K562 (cell line): ENCODE results near the gene RNF150. TPM values are rescaled to one million over a fixed set of nuclear protein-coding genes. Genes with fewer than 3 reads are reported as not detected.

ENCODE experiments used
- ATAC-seq: fragments of 200-7000 bp; cut with Tn5 transposase; 3 replicates; pipeline ENCODE4 v1.9.1; 2020; ENCODE audit warnings: moderate library complexity
- BruUV-seq: library from RNA; stranded (reverse); fragments of 400-500 nt; replicated peaks from 2 replicates; lab custom pipeline; 2021; lab: Mats Ljungman, UMichigan
- CTCF ChIA-PET: fragments of 300-600 bp; formaldehyde crosslinking; extraction: SDS; loops from one replicate; lab custom pipeline; 2021; ENCODE audit warnings: low intra/inter-chr PET ratio; lab: Yijun Ruan, JAX
- POLR2A ChIA-PET: fragments of 300-600, 350-650 bp; sonication (Branson Sonifier 250); formaldehyde crosslinking; extraction: SDS; loops from one replicate; lab custom pipeline; 2021; ENCODE audit warnings: antibody characterized with exemption, inconsistent platforms; lab: Yijun Ruan, JAX
- DNase-seq, 4 experiments: peaks; one replicate each; pipeline versions ENCODE4 v3.0.0 to v3.0.0-alpha.2; 2011 to 2018; ENCODE audit warnings: low spot score in 3 of 4, mixed read lengths in 3 of 4; ENCODE audit errors: extremely low read depth in 1 of 4
- FAIRE-seq: peaks from 2 replicates; lab custom pipeline; 2011; peaks lifted over from hg19 to GRCh38; lab: Jason Lieb, UNC
- H2AFZ ChIP-seq: 2 replicates; pipeline ENCODE4 v1.6.0; 2011; ENCODE audit warnings: low read depth, low read length, control low read depth, inconsistent platforms
- H3K27ac ChIP-seq: fragments of 200-600 bp; 3 replicates; pipeline ENCODE4 v1.8.0; 2011; ENCODE audit warnings: low read depth, mild to moderate bottlenecking, control low read depth, inconsistent platforms, low read length, moderate library complexity, mixed read lengths; ENCODE audit errors: extremely low read depth
- H3K27me3 ChIP-seq, 2 experiments: fragments of 300-600 bp in 1 of 2; 2 replicates in 1 of 2; 3 replicates in 1 of 2; pipeline versions ENCODE4 v1.6.0 to v1.8.0; 2011; ENCODE audit warnings: inconsistent platforms in 2 of 2, low read length in 2 of 2, mild to moderate bottlenecking in 1 of 2, mixed read lengths in 1 of 2, moderate library complexity in 1 of 2; ENCODE audit not compliant: control insufficient read depth in 2 of 2, insufficient read depth in 2 of 2
- H3K36me3 ChIP-seq: fragments of 300-600 bp; 3 replicates; pipeline ENCODE4 v1.8.0; 2011; ENCODE audit warnings: mild to moderate bottlenecking, low read length, inconsistent platforms; ENCODE audit not compliant: control insufficient read depth, insufficient read depth
- H3K4me1 ChIP-seq, 2 experiments: fragments of 200-600 bp in 1 of 2; replicated peaks in 1 of 2; 2 replicates in 1 of 2; 3 replicates in 1 of 2; pipeline versions ENCODE4 v1.5.1 to v1.8.0; 2011; ENCODE audit warnings: inconsistent platforms in 2 of 2, low read length in 2 of 2, mild to moderate bottlenecking in 1 of 2, mixed read lengths in 1 of 2, moderate library complexity in 1 of 2; ENCODE audit not compliant: control insufficient read depth in 2 of 2, insufficient read depth in 2 of 2
- H3K4me2 ChIP-seq: 2 replicates; pipeline ENCODE4 v1.6.1; 2011; ENCODE audit warnings: low read length, control low read depth, inconsistent platforms, mixed read lengths; ENCODE audit not compliant: insufficient read depth
- H3K4me3 ChIP-seq: fragments of 200-600 bp; sonication (generic), shearing (Covaris generic); 2 replicates; pipeline ENCODE4 v1.5.1; 2016; ENCODE audit warnings: control low read depth, inconsistent platforms
- H3K79me2 ChIP-seq: fragments of 200-600 bp; 3 replicates; pipeline ENCODE4 v1.8.0; 2011; ENCODE audit warnings: low read length, inconsistent platforms; ENCODE audit not compliant: control insufficient read depth, insufficient read depth
- H3K9ac ChIP-seq, 2 experiments: 2 replicates each; pipeline versions ENCODE4 v1.6.0 to v1.6.1; 2011; ENCODE audit warnings: low read depth in 2 of 2, low read length in 2 of 2, control low read depth in 1 of 2, inconsistent platforms in 1 of 2, mild to moderate bottlenecking in 1 of 2, mixed read lengths in 1 of 2; ENCODE audit not compliant: insufficient read depth in 1 of 2
- H3K9me1 ChIP-seq: one replicate; pipeline ENCODE4 v1.6.0; 2011; ENCODE audit warnings: inconsistent platforms, mild to moderate bottlenecking, low read length, moderate library complexity; ENCODE audit not compliant: control insufficient read depth, insufficient read depth
- H3K9me3 ChIP-seq: replicated peaks from 2 replicates; pipeline ENCODE4 v1.5.1; 2011; ENCODE audit warnings: low read depth, low read length, inconsistent platforms; ENCODE audit not compliant: control insufficient read depth, insufficient read depth
- H4K20me1 ChIP-seq: replicated peaks from 2 replicates; pipeline ENCODE4 v1.6.1; 2011; ENCODE audit warnings: low read length, inconsistent platforms, mixed read lengths; ENCODE audit not compliant: control insufficient read depth, insufficient read depth
- BDP1 ChIP-seq: IDR thresholded peaks from 3 replicates; pipeline ENCODE4 v1.6.1; 2011; ENCODE audit not compliant: insufficient read length, insufficient read depth
- BHLHE40 ChIP-seq: IDR thresholded peaks from 2 replicates; pipeline ENCODE4 v1.6.1; 2011; ENCODE audit warnings: low read length, improper control_type of control experiment
- DMBX1 ChIP-seq: fragments of 250-450 bp; sonication (Bioruptor Pico); IDR thresholded peaks from 2 replicates; pipeline ENCODE4 v1.8.0; 2022; ENCODE audit warnings: inconsistent platforms, mild to moderate bottlenecking, moderate library complexity, borderline replicate concordance
- HEY1 ChIP-seq: fragments of 250-450 bp; sonication (Bioruptor Pico); IDR thresholded peaks from 2 replicates; pipeline ENCODE4 v1.5.0; 2020; ENCODE audit warnings: mild to moderate bottlenecking, moderate library complexity, borderline replicate concordance
- L3MBTL2 ChIP-seq: fragments of 450-650 bp; IDR thresholded peaks from 2 replicates; pipeline ENCODE4 v1.6.1; 2016; ENCODE audit warnings: mild to moderate bottlenecking, moderate library complexity
- NR2C2 ChIP-seq, 2 experiments: fragments of 200-800 bp in 1 of 2; sonication (Bioruptor generic) in 1 of 2; sonication (generic) in 1 of 2; formaldehyde crosslinking in 1 of 2; IDR thresholded peaks; 2 replicates each; pipeline versions ENCODE4 v1.6.1 to v1.8.0; 2016 to 2022; ENCODE audit warnings: mild to moderate bottlenecking in 1 of 2, missing compliant biosample characterization in 1 of 2, missing genetic modification characterization in 1 of 2, missing genetic modification reagents in 1 of 2
- PCBP1 ChIP-seq: fragments of 200-400 bp; formaldehyde crosslinking; IDR thresholded peaks from 2 replicates; pipeline ENCODE4 v1.6.1; 2018; ENCODE audit warnings: mild to moderate bottlenecking, low read depth, low read length; ENCODE audit not compliant: poor library complexity, severe bottlenecking
- RFX1 ChIP-seq: fragments of 450-650 bp; IDR thresholded peaks from 2 replicates; pipeline ENCODE4 v1.6.1; 2016; ENCODE audit warnings: mild to moderate bottlenecking, moderate library complexity
- SPI1 ChIP-seq: IDR thresholded peaks from 2 replicates; pipeline ENCODE4 v1.6.1; 2011; ENCODE audit warnings: low read depth, low read length, control low read depth, borderline replicate concordance
- ZKSCAN1 ChIP-seq: fragments of 150-350 bp; IDR thresholded peaks from 2 replicates; pipeline ENCODE4 v1.6.1; 2016; ENCODE audit warnings: low read depth, low read length
- ZNF143 ChIP-seq: sonication (generic); formaldehyde crosslinking; IDR thresholded peaks from 2 replicates; pipeline ENCODE4 v1.9.0; 2022; ENCODE audit warnings: mild to moderate bottlenecking, missing genetic modification reagents
- ZNF174 ChIP-seq: fragments of 250-450 bp; sonication (Bioruptor Pico); IDR thresholded peaks from 2 replicates; pipeline ENCODE4 v1.4.0; 2020; ENCODE audit warnings: mild to moderate bottlenecking
- WGBS: fragments of 100-300 bp; shearing (Covaris generic); methylation state at CpG from one replicate; pipeline ENCODE4 v1.1.6; 2016; ENCODE audit warnings: low coverage, mixed read lengths; ENCODE audit not compliant: insufficient coverage; ENCODE audit errors: missing lambda C conversion rate; 5-methylcytosine and 5-hydroxymethylcytosine counted together
- in situ Hi-C: fragments of 300-500 bp; cut with MboI; formaldehyde crosslinking; loops from 4 replicates; pipeline ENCODE4 v1.15.0; 2018; ENCODE audit warnings: inconsistent platforms, mixed read lengths
- intact Hi-C: fragments of 100-400 bp; cut with micrococcal nuclease; formaldehyde crosslinking; loops from 2 replicates; pipeline ENCODE4 v1.14.2; 2022
- polyA plus RNA-seq, 8 experiments: library from polyadenylated mRNA; depleted of rRNA in 4 of 8; stranded (reverse) in 5 of 8; unstranded in 3 of 8; fragments of >200 nt; fragmentation: Nextera tagmentation in 2 of 8; fragmentation: Illumina TruSeq in 1 of 8; extraction: Ambion mirVana in 2 of 8; extraction: Trizol in 1 of 8; gene quantifications; 2 replicates each; pipeline versions ENCODE4 v1.2.1 to v1.2.3, GENCODE V29; 2011 to 2014; ENCODE audit warnings: inconsistent platforms in 1 of 8, missing spikeins in 1 of 8
- total RNA-seq, 7 experiments: library from RNA; depleted of rRNA in 6 of 7; stranded (reverse); fragments of >200 nt in 6 of 7; fragmentation: Illumina TruSeq in 2 of 7; extraction: Trizol in 2 of 7; gene quantifications; 2 replicates each; pipeline versions ENCODE4 v1.2.1 to v1.2.3, GENCODE V29; 2011 to 2021; ENCODE audit warnings: low replicate concordance in 1 of 7
- TF ChIP-seq, protein P1 (sequence below): fragments of 450-650 bp; formaldehyde crosslinking; IDR thresholded peaks from 2 replicates; pipeline ENCODE4 v1.4.0; 2020; ENCODE audit warnings: mild to moderate bottlenecking, moderate library complexity
- TF ChIP-seq, protein P2 (sequence below): fragments of 250-450 bp; sonication (Bioruptor Pico); IDR thresholded peaks from 2 replicates; pipeline ENCODE4 v1.8.0; 2021; ENCODE audit warnings: mild to moderate bottlenecking, moderate library complexity
- TF ChIP-seq, protein P3 (sequence below): fragments of 450-650 bp; IDR thresholded peaks from 2 replicates; pipeline ENCODE4 v1.6.1; 2016; ENCODE audit warnings: missing biosample characterization, missing genetic modification characterization
- TF ChIP-seq, protein P4 (sequence below): fragments of 450-650 bp; IDR thresholded peaks from 2 replicates; pipeline ENCODE4 v1.6.1; 2017; ENCODE audit warnings: mild to moderate bottlenecking, moderate library complexity
- TF ChIP-seq, protein P5 (sequence below): sonication (generic); formaldehyde crosslinking; IDR thresholded peaks from 2 replicates; pipeline ENCODE4 v1.8.0; 2022; ENCODE audit warnings: mild to moderate bottlenecking, missing genetic modification reagents

The RNF150 gene
- total and polyA plus RNA-seq, 9 of the 15 experiments (the other 6 are each of a cell fraction or from before 2014, with no cell fraction given): 0.09 TPM; not detected in 8

DNA sequence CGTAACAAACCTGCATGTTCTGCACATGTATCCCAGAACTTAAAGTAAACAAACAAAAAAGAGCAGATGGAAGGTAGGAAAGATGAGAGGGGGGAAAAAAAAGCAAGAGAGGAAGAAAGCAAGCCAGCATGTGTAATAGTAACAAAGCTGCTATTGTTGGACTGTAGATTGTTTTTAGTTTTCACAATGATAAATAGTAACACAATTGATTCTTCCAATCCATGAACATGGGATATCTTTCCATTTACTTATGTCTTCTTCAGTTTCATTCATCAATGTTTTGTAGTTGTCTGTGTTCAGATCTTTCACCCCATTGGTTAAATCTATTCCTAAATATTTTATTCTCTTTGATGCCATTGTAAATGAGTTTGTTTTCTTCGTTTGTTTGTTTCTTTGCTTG is 292.1 kb downstream of the RNF150 start:
- H3K4me1 ChIP-seq: no peaks in the 10 kb centered on the region
- no peak for DNase-seq
- CTCF ChIA-PET: no interaction called here
- in situ Hi-C loops: no loop called here
- no peak overlapping the region for H2AFZ ChIP-seq
- H3K36me3 ChIP-seq: no peaks in the 10 kb centered on the region
- POLR2A ChIA-PET: no interaction called here
- no peak for ATAC-seq
- H3K27me3 ChIP-seq: no peaks in the 10 kb centered on the region; a peak in 1 of 5 replicates
- no peaks in the 10 kb centered on the region for H3K9me3 ChIP-seq
- H3K4me2 ChIP-seq: no peak overlapping the region
- H3K4me3 ChIP-seq: no peak overlapping the region
- no peaks in the 10 kb centered on the region for H3K9me1 ChIP-seq
- H3K79me2 ChIP-seq: no peaks in the 10 kb centered on the region
- FAIRE-seq: no peak
- 0% methylated on average over 2 of the region's 2 CpGs for WGBS
- H3K9ac ChIP-seq: no peak overlapping the region
- no TSS peak for BruUV-seq
- intact Hi-C loops: no loop called here
- no peaks in the 10 kb centered on the region for H4K20me1 ChIP-seq
- H3K27ac ChIP-seq: no peak overlapping the region
- TF ChIP-seq ZNF143 (CRISPR knock-in tag) (no peak), NR2C2 (CRISPR knock-in tag; IDR thresholded peaks at IDR 0.05) (no peak), NR2C2 (tag; IDR thresholded peaks at IDR 0.05) (no peak), HEY1 (CRISPR knock-in tag) (no peak), L3MBTL2 (no peak), ZKSCAN1 (no peak), SPI1 (no peak), BHLHE40 (no peak), DMBX1 (CRISPR knock-in tag) (no peak), RFX1 (no peak), PCBP1 (no peak), BDP1 (no peak), ZNF174 (CRISPR knock-in tag) (no peak)
- TF ChIP-seq, protein P1, sequence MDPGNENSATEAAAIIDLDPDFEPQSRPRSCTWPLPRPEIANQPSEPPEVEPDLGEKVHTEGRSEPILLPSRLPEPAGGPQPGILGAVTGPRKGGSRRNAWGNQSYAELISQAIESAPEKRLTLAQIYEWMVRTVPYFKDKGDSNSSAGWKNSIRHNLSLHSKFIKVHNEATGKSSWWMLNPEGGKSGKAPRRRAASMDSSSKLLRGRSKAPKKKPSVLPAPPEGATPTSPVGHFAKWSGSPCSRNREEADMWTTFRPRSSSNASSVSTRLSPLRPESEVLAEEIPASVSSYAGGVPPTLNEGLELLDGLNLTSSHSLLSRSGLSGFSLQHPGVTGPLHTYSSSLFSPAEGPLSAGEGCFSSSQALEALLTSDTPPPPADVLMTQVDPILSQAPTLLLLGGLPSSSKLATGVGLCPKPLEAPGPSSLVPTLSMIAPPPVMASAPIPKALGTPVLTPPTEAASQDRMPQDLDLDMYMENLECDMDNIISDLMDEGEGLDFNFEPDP (CRISPR knock-in tag): no peak
- TF ChIP-seq, protein P2, sequence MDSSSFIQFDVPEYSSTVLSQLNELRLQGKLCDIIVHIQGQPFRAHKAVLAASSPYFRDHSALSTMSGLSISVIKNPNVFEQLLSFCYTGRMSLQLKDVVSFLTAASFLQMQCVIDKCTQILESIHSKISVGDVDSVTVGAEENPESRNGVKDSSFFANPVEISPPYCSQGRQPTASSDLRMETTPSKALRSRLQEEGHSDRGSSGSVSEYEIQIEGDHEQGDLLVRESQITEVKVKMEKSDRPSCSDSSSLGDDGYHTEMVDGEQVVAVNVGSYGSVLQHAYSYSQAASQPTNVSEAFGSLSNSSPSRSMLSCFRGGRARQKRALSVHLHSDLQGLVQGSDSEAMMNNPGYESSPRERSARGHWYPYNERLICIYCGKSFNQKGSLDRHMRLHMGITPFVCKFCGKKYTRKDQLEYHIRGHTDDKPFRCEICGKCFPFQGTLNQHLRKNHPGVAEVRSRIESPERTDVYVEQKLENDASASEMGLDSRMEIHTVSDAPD (CRISPR knock-in tag): no peak
- TF ChIP-seq, protein P3, sequence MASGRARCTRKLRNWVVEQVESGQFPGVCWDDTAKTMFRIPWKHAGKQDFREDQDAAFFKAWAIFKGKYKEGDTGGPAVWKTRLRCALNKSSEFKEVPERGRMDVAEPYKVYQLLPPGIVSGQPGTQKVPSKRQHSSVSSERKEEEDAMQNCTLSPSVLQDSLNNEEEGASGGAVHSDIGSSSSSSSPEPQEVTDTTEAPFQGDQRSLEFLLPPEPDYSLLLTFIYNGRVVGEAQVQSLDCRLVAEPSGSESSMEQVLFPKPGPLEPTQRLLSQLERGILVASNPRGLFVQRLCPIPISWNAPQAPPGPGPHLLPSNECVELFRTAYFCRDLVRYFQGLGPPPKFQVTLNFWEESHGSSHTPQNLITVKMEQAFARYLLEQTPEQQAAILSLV (tag): no peak
- TF ChIP-seq, protein P4, sequence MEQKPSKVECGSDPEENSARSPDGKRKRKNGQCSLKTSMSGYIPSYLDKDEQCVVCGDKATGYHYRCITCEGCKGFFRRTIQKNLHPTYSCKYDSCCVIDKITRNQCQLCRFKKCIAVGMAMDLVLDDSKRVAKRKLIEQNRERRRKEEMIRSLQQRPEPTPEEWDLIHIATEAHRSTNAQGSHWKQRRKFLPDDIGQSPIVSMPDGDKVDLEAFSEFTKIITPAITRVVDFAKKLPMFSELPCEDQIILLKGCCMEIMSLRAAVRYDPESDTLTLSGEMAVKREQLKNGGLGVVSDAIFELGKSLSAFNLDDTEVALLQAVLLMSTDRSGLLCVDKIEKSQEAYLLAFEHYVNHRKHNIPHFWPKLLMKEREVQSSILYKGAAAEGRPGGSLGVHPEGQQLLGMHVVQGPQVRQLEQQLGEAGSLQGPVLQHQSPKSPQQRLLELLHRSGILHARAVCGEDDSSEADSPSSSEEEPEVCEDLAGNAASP: no peak
- TF ChIP-seq, protein P5, sequence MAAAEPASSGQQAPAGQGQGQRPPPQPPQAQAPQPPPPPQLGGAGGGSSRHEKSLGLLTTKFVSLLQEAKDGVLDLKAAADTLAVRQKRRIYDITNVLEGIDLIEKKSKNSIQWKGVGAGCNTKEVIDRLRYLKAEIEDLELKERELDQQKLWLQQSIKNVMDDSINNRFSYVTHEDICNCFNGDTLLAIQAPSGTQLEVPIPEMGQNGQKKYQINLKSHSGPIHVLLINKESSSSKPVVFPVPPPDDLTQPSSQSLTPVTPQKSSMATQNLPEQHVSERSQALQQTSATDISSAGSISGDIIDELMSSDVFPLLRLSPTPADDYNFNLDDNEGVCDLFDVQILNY (CRISPR knock-in tag): no peak
